HEK293T (cell line): ENCODE data around the gene RRN3.
"Not testable (repeated sequence)": the region's sequence is repeated elsewhere in the genome, so short reads cannot be mapped to it uniquely, and the experiment has no call there.

Experiments
- BHLHE40 ChIP-seq: fragments of 450-650 bp; IDR thresholded peaks from 2 replicates; pipeline ENCODE4 v1.6.1; 2016; ENCODE audit warnings: mild to moderate bottlenecking, moderate library complexity, borderline replicate concordance
- ELF4 ChIP-seq: fragments of 450-650 bp; IDR thresholded peaks from 2 replicates; pipeline ENCODE4 v1.6.1; 2017; ENCODE audit warnings: antibody characterized with exemption
- SP1 ChIP-seq: fragments of 450-650 bp; IDR thresholded peaks from 2 replicates; pipeline ENCODE4 v1.6.1; 2017
- SUZ12 ChIP-seq: fragments of 450-650 bp; IDR thresholded peaks from 2 replicates; pipeline ENCODE4 v1.6.1; 2016; ENCODE audit warnings: mild to moderate bottlenecking
- ZNF384 ChIP-seq: fragments of 450-650 bp; IDR thresholded peaks from 2 replicates; pipeline ENCODE4 v1.6.1; 2016

GRCh38 chr16:15142107-15142890 lies 48.2 kb upstream of the RRN3 start:
- TF ChIP-seq SUZ12, ELF4, BHLHE40, SP1, ZNF384: not testable (repeated sequence)
